Skeletal muscle cell (primary cell): ENCODE measurements around the gene ZDHHC17.

ENCODE experiments used
- DNase-seq: peaks from one replicate; pipeline ENCODE4 v3.0.0-alpha.2; 2010; ENCODE audit warnings: low read depth
- H3K4me3 ChIP-seq: 2 replicates; pipeline ENCODE4 v1.5.1; 2011; ENCODE audit warnings: low read depth, mild to moderate bottlenecking, control low read depth, low read length, moderate library complexity

The ZDHHC17 gene

DNA sequence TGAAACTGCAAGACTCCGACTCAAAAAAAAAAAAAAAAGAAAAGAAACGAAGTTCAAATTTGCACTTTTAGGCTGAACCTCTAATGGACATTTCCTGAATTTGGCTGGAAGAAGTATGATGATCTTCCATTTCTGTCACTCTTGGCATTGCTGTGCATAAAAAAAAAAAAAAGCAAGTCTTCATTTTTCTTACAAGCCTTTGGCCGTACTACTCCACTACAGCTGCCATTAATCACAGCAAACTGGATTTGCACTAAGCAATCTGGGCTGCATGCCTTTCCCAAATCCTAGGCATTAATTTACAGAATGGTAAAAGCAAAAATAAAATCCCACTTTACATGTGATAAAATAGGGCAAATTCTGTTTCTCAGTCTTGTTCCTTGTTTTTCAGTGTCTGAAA is 107.8 kb downstream of the ZDHHC17 start:
- no peak for DNase-seq
- no peak overlapping the region for H3K4me3 ChIP-seq

DNA sequence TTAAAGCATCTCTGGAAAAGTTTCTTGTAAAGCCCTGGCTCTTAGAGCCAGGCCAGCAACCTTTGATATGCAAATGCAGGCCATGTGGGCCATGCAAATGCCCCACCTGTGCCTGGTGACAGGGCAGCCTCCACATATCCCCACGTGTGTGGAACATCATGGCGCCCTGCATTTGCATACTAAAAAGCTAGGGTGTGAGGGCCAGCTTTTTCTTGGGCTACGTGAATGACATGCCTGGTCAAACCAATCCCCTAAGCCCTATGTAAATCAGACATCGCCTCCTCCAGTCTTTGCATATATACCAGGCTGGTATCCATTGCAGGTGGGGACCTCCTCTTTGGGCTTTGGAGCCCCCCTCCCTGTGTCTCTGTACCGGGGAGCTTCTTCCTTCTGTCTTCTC is 108.5 kb downstream of the ZDHHC17 start:
- no peak overlapping the region for H3K4me3 ChIP-seq
- DNase-seq, result no peak

DNA sequence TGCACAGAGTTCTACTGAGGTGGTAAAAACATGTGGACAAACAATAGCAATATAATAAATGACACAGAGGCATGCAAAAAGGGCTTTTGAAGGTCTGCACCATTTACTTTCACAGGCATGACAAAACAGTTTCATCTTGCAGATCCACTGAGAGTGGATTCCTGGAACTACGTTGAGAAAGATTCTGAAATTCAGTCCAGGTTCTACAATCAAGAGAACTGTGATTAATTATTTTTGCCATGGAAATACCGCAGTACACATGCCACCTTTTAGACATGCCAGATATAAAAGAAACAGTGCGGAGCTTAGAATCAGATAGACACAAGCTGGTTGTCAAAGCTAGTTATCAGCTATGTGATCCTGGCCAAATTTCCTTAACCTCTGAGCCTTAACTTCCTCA is 110.1 kb downstream of the ZDHHC17 start:
- DNase-seq, result no peak
- H3K4me3 ChIP-seq, result no peak overlapping the region

DNA sequence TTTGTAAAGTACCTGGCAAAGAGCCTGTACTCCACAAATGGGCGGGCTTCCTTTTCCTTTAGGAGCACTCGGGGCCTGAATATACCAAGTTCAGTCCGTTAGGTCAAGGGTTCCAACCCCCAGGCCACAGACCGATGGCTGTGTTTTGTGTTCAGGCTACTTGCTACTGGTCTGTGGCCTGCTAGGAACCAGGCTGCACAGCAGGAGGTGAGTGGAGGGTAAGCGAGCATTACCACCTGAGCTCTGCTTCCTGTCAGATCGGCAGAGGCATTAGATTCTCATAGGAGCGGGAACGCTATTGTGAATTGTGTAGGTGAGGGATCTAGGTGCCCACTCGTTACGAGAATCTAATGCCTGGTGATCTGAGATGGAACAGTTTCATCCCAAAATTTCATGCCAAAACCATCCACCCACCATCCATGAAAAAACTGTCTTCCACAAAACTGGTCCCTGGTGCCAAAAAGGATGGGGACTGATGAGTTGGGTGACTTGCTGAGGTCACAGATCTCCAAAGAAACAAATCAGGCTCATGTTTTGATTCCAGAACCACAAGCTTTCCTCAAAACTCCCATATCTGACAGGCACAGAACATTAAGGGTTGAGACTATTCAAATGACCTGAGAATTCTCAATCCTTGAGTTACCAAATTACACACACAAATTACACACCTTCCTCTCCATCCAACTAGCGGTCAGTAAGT is 110.7 kb downstream of the ZDHHC17 start:
- H3K4me3 ChIP-seq, result no peak overlapping the region
- no peak for DNase-seq

DNA sequence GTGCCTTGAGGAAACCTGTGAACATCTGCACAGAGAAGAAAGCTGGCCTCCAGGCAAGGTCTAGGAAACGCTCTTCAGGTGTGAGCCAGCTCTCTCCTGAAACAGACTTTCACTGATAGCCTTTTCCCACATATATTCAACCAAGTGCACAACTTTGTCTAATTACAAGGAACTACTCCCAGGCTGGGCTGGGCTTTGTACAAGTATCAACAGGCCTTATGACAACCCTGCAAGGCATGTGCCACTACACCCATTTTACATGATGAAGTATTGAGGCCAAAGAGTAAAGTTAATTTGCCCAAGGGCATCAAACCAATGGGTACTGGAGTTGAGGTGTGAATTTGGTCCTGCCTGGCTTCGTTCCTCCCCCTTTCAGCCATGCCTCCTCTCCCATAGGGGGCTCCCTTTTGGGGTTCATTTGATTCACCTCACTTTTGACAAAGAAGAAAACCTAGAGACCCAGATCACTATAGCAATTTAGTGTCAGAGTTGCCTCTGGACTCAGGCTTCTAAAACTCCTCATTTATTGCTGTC is 112.8 kb downstream of the ZDHHC17 start:
- DNase-seq, result no peak
- H3K4me3 ChIP-seq, result peak overlapping the region; percentile 7

DNA sequence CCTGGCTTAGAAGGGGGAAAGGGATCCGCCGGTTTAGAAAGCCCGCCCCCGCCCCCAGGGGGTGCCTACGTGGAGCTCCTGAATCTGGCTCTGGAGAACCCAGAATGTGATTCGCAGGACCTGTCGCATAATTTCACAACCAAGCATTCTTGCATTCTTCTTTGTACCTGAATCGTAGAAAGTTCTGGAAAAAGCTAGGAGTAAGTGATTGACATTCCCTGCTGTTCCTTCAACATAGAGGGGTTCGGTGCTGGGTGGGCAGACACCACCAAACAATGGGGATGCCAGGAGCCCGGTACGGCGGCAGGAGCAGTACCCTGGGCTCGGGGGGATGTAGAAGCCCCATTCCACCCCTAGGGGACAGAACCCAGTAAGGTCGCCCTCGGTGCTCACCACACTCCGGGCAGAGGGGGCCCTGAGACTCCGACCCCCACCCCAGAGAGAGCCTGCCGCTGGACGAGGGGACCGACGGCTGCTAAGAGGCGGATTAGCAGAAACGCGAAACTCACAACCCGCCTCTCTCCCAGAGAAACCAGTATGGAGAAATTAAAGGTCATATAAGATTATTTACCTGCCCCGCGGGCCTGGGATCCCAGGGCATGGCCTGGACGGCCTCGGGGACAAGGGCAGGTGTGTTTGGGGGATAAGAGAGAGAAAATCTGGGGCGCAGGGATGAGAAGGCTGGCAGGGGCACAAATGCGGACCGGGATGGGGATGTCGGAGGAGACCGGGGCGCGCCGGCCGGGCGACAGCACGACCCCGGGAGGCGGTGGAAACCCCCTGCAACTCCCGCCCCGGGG is 114.4 kb downstream of the ZDHHC17 start:
- no peak for DNase-seq
- H3K4me3 ChIP-seq, result peak overlapping the region; percentile 80

DNA sequence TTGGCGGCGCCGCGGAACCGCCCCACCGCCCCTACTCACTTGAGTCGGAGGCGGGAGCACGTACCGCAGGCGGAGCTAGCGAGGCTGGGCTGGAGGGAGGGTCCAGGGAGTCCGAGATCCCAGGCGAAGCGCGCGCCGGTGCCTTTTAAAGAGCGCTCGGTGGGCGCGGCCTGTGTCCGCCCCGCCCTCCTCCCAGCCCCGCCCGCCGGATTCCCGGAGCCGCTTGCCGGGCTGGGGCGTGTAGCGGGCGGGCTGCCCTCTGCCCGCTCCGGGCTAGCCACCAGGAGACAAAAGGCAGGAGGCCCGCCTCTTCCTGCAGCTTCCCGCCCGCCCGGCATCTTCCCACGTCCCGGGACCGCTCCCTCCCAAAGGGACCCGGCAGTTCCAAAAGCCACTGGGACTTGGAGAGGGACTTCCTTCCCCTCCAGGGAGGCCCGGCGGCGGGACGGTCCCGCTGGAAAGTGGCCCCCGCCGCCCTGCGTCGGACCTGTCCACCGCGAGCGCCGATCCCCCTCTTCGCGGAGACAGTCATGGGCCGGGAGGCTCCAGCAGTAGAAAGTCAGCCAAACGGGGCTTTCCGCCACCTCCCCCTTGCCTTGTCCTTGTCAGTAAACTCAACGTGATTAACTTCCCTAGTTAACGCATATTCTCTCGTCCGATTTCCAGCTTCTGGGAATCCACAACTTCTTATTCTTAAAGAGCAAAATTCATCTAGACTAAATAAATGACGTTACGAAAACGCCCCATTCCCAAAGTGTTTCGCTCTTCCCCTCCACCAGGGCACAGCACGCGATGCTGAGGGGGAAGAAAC is 115.2 kb downstream of the ZDHHC17 start, which contains the start of gene CSRP2:
CSRP2 (minus strand) TSS at position 121 of the 811 bp plus-strand sequence. CDS start 12,759 bp downstream, outside the sequence.
- no peak for DNase-seq
- H3K4me3 ChIP-seq, result peak within 1 kb of the TSS; percentile 80

DNA sequence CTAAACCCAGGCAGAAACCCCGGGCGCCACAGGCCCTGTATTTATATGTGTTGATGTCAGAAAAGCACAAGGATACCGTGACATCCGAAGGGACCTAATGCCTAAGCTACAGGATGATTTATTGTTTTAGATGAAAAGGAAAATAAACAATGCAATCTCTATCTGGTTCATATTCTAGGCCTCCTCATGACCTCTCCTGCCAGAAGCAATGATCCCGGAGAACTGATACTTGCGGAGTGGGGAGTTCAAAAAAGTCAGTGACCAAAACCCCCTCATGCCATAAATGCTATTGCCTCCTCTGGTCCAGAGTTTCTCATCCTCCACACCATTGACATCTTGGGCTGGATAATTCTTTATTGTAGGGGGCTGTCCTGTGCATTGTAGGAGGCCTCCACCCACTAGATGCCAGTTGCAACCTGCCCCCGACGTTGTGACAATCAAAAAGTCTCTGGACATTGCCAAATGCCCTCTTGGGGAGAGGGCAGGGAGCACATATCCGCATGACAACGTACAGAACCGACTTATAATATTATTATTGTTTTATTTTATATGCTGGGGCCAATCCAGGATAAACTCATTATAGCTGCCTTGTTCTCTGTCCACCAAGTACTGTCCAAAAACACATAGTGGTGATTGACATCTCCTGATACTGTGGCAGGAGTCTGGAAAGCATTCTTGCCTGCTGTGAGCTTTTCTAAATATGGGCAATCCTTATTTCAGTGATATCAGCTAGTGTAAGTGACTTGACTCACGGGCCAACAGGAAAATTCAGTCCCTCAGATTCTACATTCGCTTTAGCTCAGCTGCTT is 116.0 kb downstream of the ZDHHC17 start:
- H3K4me3 ChIP-seq, result peak overlapping the region; percentile 80
- no peak for DNase-seq

DNA sequence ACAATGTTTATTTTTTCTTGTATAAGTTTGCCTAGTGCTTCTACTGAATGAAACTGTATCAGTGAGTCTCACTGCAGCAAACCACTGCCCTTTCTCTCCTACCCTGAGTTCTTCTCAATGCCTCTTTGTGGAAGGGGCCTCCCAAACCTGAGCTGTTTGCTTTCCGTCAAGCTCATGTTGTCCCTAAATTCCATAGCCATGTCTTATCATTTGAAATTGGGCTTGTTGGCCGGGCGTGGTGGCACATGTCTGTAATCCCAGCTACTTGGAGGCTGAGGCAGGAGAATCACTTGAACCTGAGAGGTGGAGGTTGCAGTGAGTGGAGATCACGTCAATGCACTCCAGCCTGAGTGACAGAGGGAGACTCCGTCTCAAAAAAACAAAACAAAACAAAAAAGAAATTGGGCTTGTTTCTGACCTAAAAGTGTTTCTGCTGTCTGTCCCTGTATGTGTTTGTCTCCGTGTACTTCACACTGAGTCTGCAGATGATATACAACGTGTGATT is 116.7 kb downstream of the ZDHHC17 start:
- no peak overlapping the region for H3K4me3 ChIP-seq
- DNase-seq, result no peak

DNA sequence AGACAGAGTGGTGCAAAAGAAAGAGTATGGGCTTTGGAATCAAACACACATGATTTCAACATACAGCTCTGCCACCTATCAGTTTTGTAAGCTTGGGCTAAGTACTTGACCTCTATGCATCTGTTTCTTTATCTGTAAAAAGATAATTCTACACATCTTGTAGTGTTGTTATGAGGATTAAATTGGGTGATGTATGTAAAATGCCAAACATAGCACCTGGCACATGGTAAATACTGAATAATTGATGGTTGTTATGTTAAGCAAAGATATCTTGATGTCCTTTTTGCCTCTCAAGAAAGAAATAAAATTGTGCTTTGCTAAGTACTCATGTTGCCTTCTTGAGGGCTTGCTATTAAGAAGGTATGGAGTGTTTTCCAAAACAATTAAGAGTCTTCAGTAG is 117.2 kb downstream of the ZDHHC17 start:
- DNase-seq, result no peak
- H3K4me3 ChIP-seq, result no peak overlapping the region

DNA sequence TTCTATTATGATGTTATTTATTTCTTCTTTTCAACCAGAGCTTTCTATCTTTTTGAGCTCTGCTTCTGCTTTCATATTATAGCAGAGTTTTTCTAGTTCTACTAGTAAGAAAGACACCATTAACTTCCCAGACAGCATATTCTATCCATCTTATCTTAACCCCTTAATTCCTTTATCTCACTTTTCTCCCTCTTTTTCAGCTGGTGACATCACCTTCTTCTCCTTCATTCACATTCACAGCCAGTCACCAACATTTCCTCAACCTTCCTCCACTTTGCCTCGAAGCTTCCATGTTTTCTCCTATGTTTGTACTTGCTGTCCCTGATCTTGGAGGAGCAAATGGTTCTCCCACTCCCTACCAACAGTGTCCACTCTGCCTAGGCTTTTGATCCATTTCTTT is 118.5 kb downstream of the ZDHHC17 start:
- no peak for DNase-seq
- no peak overlapping the region for H3K4me3 ChIP-seq

DNA sequence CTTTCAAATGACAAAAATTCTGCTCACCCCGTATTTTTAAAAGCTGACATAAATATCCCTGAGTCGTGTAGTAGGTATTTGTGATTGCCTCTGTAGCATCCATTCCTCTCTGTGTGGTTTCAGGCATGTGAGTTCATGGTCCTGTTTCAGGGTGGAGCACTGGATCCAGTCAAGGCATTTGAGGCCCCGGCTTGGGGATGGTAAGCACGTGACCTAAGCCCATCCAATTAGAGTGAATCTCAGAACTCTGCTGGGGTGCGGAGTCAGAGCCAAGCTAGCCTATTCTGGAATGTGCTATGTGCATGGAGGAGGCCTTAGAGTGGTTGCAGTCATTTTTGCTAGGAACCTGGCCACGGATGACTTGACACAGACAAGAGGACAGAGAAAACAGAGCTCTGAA is 119.2 kb downstream of the ZDHHC17 start:
- DNase-seq, result peak; percentile 56
- H3K4me3 ChIP-seq, result no peak overlapping the region

DNA sequence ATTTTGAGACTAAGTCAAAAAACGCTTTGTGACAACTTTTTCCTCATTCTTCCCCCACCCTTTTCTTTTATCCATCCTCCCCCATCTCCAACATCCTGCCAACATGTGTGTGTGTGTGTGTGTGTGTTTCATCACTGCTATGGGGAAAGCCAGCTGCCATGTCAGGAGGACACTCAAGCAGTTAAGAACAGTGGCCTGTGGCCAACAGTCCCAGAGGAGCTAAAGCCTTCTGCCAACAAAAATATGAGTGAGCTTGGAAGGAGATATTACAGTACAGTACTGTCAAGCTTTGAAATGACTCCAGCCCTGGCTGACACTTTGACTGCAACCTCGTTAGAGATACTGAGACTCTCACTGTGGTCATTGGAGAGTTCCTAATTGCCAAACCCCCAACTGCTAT is 119.9 kb downstream of the ZDHHC17 start:
- peak; percentile 59 for DNase-seq
- H3K4me3 ChIP-seq, result no peak overlapping the region

DNA sequence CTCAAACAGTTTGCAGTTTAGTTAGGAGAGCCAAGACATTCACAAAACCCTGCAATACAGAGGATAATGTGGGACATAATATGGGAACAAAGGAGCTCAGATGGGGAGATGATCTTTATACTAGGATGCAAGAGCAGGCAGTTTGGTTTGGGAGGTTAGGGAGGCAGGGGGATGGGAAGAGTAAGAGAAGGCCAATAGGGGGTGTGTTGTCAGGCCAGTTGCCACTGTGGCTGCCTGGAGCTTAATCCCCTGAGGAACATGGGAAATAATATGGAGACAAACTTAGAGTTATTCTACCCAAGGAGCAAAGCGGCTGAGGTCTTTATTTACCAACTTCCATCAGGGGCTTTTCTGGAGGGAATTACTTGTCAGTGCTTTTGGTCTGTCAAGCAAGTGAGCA is 124.9 kb downstream of the ZDHHC17 start:
- DNase-seq, result no peak
- H3K4me3 ChIP-seq, result no peak overlapping the region

DNA sequence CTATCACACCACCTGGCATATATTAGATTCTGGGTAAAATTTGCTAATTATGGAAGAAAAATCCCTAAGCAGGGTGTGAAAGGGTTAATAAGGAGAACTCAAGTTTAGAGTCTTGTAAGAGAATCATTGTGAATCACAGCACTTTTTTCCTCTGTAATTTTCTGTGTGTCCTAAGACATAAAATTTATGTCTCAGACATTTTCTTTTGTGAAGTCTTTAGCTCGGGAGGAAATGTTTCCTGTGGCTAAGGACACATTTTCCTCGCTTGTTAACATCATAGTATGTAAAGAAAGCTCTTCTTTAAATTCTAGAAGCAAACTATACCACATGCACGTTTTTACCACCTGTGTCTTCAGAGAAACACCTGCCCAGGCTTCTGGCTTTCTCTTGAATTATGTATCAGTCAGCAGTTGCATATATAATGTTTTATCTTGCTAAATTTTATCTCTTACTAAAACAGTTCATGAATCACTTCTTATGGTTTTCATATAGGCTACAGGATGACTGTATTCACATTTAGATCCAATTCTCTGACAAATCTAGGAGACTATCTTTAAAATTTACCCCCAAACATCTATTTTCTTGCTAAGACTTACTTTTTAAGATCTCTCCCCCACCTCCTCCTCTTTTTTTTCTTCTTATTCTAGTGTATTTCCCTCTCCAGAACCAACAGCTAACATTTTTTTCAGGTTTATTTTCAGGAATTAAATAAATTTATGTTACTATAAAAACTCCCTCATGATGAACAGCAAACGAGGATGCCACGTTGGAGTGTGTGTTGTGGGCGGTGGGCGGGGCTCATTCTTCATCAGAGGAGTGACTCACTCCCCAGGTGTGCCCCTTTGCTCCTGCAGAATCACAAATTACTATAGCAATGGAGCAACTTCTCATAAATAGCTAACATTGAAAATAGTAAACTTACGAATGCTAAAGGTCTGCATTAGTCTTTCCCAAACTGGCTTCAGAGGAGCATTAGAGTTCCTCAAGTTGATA is 126.5 kb downstream of the ZDHHC17 start:
- H3K4me3 ChIP-seq, result no peak overlapping the region
- DNase-seq, result no peak

DNA sequence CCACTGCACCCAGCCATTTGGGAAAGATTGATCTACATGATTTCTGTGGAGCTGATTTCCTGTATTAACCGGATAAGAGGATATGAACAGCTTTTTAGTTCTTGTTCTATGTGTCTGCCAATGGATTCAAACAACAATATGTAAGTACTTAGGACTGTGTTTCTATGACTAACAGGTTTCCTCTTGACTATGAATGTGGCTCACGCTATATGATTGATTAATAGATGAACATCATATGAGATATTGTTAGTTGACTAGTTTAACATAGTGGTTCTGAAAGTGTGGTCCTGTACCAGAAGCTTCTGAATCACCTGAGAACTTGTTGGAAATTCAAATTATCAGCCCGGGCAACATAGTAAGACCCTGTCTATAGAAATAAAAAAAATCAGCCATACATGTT is 127.7 kb downstream of the ZDHHC17 start:
- no peak for DNase-seq
- H3K4me3 ChIP-seq, result no peak overlapping the region

DNA sequence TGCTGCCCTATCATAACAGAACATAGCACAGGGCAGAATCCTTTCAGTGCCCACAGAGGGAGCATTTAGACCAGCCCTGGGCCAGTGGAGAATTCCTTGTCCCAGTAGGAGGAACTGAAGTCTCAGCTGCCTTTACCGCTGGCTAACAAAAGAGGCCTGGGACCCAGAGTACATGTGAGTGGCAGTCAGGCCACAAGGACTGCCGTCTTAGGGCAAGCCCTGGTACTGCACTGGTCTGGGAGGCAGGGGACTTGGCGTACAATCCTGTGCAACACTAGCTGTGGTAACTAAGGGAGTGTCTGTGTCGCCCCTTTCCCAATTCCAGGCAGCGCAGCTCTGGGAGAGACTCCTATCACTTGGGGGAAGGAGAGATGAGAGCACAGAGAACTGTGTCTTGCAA is 131.9 kb downstream of the ZDHHC17 start:
- H3K4me3 ChIP-seq, result no peak overlapping the region
- DNase-seq, result no peak

DNA sequence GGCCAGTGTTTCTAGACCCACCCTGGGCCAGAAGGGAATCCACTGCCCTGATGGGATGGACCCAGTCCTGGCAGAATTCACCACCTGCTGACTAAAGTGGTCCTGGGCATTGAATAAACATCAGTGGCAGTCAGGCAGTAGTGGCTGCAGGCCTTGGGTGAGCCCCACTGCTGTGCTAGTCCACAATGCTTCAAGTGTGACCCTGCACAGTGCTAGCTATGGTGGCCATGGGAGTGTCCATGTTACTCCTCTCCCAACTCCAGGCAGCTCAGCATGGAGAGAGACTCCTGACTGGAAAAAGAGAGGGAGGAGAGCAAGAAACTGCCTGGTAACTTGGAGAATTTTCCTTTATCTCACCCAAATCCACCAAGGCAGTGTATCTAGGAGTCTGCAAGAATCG is 132.4 kb downstream of the ZDHHC17 start:
- no peak overlapping the region for H3K4me3 ChIP-seq
- DNase-seq, result no peak
